ENCODE measurements around the gene AGK.

AGK gene

DNA sequence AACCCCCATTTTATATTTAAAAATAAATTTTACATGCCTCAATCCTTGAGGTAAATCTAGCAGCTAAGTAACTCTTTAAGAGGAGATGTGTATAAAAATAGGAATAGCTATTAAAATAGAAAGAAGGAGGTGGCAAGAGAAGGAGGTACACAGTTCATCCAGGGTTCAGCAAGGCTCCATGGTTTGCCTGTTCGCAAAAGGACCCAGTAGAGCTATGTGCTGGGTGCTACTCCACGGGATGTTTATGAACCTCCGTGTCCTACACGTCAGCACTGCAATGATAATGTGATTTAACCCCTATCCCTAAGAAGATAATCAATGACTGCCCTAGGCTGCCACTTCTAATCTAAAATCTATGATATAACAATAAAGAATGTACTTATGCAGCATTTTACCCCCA lies 151.7 kb downstream of the AGK start:
- DNase-seq (ENCODE audit: low read depth, low spot score), result no peak

DNA sequence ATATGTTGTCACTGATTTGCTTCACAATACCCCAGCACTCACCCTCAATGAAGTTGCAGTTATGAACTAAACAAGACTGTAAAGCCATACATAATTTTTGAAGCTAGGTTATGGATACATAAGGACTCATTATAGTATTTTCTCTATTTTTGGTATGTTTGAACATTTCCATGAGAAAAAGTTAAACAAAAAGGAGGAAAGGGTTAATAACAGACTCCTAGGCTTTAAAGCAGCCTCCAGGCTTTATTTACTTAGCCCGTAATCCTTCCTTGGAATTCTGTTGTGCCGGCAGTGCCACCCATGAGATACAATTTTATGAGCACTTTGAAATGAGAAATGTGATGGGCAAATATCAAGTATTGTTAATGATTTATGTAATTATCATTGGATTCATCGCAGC lies 152.9 kb downstream of the AGK start:
- DNase-seq (ENCODE audit: low read depth, low spot score), result no peak

DNA sequence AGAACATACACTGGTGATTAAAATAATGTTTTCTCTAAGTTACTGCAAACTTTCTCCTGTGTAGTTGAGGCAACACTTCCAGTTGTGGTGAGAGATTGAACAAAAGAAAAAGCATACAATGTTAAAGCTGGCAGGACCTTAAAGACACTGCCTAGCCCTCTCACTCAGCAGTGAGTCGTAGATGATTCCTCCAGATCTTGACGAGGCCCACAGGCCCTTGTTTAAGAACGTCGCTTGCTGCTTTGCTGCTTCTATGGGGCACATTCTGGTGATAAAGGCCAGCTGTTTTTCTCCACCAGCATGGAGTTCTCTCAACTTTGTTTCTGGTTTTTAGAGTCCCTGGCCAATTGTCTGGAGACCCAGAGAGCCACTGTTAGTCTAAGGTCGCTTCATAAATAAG lies 153.5 kb downstream of the AGK start:
- DNase-seq (ENCODE audit: low read depth, low spot score), result no peak

Data from brain pericyte (primary cell).